Stimulated activated CD4-positive, alpha-beta T cell treated with anti-CD3 and anti-CD28 coated beads, Interleukin-15, amount 100 ng/mL, for 24 hours (primary cell): ENCODE data around the gene PEX11G.
"Not testable (repeated sequence)": the region's sequence is repeated elsewhere in the genome, so short reads cannot be mapped to it uniquely, and the experiment has no call there.

Experiments used
- DNase-seq: peaks from one replicate; pipeline ENCODE4 v3.0.0-alpha.2; 2020

PEX11G gene

DNA sequence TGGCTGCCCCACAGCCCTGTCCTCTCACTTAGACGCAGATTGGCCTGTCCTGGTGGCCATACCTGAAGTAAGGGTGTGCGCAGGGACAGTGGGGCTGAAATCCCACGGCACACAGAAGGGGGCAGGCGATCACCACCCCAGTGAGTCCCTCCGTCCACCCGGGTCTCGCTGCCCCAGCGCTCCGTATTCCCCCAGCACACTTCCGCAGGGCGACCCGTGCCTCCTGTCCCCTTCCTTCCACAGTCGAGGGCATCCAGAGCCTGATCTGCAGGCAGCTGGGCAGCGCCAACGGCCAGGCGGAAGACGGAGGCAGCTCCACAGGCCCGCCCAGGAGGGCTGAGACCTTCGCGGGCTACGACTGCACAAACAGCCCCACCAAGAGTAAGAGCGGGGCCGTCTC lies 25.3 kb downstream of the PEX11G start:
- DNase-seq: no peak

- no peak for DNase-seq
These were observed 26.8 kb downstream of the PEX11G start for GRCh38 chr19:7461841-7462629.

GRCh38 chr19:7460562-7460966 lies 28.3 kb downstream of the PEX11G start:
- no peak for DNase-seq

DNA sequence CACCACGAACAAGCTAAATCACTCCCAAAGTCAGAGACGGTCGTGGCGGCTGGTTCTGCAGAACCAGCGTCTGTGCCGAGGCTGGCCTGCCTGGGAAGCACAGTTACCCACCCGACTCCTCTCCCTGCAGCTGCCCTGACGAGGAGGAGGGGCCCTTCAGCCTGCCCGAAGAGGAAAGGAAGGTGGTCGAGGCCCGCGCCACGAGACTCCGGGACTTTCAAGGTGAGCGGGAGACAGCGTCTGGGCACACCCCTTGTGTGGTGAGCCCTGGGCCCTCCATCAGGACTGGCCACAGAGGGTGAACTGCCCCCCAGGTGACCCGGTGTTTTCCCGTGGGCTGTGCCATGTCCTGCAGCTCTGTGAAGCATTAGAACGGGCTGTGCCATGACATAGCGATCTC lies 29.1 kb downstream of the PEX11G start:
- no peak for DNase-seq

DNA sequence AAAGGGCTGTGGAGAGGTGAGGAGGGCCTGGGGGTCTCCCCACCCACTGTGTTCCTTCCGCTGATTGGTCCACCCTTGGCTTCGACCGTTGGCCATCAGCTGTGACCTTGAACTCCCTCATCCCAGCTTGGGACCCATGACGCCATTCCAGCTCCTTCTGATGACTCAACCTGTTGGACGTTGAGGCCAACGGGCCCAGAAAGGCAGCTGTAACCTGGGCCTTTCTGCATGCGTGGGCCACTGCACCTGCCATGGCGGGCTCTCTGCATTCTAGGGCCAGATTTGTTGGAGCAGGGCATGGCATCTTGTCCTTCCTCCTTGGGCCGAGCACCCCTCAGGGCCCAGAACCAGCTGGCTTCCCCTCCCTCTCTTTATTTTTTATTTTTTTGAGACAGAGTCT lies 30.2 kb downstream of the PEX11G start:
- DNase-seq: no peak

DNA sequence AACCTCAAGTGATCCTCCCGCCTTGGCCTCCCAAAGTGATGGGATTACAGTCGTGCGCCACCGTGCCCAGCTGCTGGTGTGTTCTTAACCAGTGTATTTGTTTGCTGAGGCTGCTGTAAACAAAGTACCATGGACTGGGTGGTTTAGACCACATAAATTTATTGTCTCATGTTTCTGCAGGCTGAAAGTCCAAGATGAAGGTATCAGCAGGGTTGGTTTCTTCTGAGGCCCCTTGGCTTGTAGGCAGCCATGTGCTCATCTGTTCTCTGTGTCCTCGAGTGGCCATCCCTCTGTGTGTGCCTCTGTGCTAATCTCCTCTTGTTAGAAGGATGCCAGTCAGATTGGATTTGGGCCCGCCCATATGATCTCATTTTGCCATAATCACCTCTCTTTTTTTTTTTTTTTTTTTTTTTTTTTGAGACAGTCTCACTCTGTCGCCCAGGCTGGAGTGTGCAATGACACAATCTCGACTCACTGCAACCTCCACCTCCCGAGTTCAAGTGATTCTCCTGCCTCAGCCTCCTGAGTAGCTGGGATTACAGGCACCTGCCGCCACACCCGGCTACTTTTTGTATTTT lies 31.8 kb downstream of the PEX11G start:
- DNase-seq: peak; percentile 24

DNA sequence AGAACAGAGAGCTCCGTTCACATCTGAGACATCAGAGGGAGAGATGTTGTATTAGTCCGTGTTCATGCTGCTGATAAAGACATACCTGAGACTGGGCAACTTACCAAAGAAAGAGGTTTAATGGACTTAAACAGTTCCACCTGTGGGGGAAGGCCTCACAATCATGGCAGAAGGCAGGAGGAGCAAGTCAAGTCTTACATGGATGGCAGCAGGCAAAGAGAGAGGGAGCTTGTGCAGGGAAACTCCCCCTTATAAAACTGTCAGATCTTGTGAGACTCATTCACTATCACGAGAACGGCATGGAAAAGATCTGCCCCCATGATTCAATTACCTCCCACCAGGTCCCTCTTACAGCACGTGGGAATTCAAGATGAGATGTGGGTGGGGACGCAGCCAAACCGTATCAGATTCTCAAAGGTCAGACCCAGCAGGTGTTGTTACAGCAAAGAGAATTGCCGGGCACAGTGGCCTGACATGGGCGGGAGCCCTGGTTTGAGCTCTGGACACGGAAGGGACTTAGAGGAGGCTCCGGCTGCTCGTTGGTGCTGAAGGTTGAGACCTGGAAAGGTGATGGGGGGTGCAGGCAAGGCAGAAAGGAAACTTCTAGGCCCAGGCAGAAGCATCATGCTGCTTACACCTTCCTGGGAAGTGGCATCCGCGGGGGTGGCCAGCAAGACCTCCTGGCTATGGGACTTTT lies 33.1 kb downstream of the PEX11G start:
- no peak for DNase-seq

DNA sequence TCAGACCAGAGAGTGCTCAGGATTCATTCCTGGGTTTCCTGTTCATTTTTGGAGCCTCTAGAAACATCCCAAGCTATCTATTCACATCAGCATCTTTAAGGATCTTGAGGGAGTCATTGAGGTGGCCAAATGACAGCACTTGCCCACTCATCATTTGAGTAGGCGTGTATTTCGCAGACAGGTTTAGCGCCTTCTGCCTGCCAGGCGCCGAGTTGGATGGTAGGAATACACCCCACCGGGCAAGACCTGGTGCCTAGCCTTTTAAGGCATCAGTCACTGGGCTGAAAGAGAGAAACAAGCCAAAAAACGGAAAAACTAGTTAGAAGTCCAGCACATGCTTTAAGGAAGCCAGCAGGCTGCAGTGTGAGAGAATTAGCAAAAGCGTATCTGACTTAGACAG lies 33.8 kb downstream of the PEX11G start:
- no peak for DNase-seq

- no peak for DNase-seq
These were observed 38.3 kb downstream of the PEX11G start for GRCh38 chr19:7450243-7451223.

DNA sequence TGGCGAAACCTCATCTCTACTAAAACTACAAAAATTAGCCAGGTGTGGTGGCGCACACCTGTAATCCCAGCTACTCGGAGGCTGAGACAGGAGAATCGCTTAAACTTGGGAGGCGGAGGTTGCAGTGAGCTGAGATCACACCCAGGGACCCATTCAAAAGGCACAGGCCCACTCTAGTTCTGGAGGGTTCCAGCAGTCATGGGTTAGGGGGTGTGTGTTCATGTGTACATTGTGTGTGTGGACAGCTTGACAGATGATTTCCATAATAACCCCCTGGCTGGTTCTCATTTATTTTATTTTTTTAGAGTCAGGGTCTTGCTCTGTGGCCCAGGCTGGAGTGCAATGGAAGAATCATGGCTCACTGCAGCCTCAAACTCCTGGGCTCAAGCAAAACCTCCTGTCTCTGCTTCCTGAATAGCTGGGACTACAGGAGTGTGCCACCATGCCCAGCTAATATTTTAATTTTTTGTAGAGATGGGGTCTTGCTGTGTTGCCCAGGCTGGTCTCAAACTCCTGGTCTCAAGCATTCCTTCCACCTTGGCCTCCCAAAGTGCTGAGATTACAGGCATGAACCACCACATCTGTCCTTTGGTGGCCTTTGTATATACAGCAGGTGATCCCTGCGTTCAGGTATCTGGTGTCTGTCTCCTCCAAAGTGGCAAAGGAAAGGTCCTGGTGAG lies 39.3 kb downstream of the PEX11G start:
- not testable (repeated sequence) for DNase-seq

GRCh38 chr19:7447648-7448047 lies 41.2 kb downstream of the PEX11G start:
- DNase-seq: no peak

GRCh38 chr19:7445104-7445503 lies 43.7 kb downstream of the PEX11G start:
- DNase-seq: no peak

DNA sequence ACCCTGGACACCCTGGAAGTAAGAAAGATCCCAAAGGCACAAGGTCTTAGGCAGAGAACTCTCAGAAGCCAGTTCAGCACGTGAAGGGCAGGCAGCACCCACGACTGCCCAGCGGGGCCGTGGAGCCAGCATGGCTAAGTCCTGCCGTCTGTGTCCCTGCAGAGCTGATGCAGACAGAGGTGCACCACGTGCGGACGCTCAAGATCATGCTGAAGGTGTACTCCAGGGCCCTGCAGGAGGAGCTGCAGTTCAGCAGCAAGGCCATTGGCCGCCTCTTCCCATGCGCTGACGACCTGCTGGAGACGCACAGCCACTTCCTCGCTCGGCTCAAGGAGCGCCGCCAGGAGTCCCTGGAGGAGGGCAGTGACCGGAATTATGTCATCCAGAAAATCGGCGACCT lies 44.8 kb downstream of the PEX11G start:
- no peak for DNase-seq

DNA sequence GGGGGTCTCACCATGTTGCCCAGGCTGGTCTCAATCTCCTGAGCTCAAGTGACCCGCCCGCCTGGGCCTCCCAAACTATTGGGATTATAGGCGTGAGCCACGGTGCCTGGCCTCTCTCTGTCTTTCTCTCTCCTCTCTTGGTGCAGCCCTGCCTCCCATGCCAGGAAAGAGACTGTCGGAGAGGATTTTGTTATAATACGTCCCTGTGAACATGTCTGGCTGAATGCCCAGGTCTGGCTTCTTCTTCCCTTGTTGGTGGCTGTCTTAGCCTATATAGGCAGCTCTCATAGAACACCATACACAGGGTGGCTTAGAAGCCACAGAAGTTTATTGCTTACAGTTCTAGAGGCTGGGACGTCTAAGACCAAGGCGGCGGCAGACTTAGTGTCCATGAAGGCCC lies 46.4 kb downstream of the PEX11G start:
- no peak for DNase-seq

GRCh38 chr19:7441468-7442146 lies 47.2 kb downstream of the PEX11G start:
- no peak for DNase-seq

DNA sequence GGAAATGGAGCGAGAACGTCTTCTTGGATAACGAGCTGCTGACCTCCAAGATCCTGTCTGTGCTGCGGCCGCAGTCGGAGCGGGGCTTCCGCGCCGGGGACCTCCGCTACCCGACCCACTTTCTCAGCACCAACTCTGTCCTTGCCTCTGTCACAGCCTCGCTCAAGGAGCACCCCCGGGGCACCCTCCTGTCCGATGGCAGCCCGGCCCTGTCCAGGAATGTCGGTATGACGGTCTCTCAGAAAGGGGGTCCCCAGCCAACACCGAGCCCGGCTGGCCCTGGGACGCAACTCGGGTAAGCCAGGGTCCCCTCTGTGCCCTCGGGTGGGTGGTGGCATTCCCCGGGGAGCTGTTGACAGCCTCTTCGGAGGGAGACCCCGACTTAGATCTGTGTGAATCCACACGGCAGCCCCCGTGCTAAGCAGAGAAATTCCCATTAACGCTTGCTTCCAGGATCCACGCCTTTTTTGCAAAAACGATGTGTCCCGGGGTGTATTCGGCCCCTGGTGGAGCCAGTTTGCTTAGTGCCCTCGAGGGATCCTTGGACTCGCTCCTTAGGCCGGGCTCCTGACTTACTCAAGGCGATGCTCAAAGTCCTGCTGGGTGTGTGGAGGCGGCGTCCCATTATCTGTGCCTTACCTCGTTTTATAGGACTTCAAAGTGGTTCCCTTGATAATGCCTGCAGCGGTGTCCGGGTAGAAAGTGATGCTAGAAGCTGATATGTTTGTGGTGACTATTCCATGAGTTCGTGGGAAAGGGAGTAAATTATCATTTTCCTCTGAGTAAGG lies 48.5 kb downstream of the PEX11G start:
- no peak for DNase-seq

DNA sequence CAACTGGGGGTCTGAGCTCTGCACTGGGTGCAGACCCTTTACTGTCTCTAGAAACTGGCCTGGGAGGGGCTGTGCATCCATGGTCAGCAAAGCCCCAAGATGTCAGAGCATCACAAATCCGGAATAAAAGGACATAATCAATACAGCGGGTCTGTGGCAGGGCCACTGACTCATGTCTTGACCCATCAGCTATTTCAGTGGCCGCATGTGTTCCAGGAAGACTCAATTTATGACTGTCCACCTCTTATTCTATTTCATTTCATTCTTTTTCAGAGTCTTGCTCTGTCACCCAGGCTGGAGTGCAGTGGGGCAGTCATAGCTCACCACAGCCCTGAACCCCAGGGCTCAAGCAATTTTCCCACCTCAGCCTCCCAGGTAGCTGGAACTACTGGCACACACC lies 53.2 kb downstream of the PEX11G start:
- no peak for DNase-seq

DNA sequence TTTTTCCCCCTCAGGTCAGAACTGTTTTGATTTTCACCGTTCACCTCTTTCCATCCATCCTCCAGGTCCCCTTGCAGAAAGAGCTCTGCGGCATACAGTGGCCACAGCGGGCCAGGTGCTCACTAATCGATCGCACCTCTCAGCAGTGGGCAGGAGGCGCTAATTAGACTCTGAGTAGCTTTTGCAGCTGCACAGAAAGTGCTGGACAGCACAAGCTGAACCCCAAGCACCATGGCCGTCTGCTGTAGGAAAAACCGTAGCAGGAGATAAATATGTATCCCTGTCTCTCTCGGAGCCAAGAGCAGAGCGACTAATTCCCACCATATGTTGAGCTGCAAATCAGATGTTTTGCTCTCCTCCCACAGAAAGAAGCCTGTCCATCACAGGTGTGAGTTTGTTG lies 54.4 kb downstream of the PEX11G start:
- DNase-seq: no peak

DNA sequence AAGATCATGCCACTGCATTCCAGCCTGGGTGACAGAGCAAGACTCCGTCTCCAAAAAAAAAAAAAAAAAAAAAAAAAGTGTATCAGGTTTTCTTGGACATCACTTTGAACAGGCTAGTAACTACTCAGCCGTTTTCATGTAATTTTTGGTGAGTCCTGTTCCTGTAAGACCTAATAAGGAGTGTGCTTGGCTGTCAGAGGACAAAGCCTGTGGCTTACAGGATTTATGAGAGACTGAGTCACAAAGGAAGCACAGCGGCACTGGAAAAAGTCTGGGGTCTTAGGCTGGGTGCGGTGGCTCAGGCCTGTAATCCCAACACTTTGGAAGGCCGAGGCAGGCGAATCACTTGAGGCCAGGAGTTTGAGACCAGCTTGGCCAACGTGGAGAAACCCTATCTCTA lies 55.4 kb downstream of the PEX11G start:
- not testable (repeated sequence) for DNase-seq

- DNase-seq: no peak
These were observed 59.1 kb downstream of the PEX11G start for GRCh38 chr19:7429638-7430282.
